SK-N-SH (cell line): ENCODE results near the gene EIF4E2. TPM values are rescaled to one million over a fixed set of nuclear protein-coding genes. Genes with fewer than 3 reads are reported as not detected.

Experiments
- CTCF ChIA-PET: fragments of 300-600, 350-600 bp; formaldehyde crosslinking; extraction: SDS; loops from one replicate; lab custom pipeline; 2021; lab: Yijun Ruan, JAX
- POLR2A ChIA-PET: fragments of 350-600 bp; sonication (Branson Sonifier 250); formaldehyde crosslinking; extraction: SDS; loops from one replicate; lab custom pipeline; 2020; ENCODE audit warnings: antibody characterized with exemption, inconsistent platforms; lab: Yijun Ruan, JAX
- DNase-seq: peaks from one replicate; pipeline ENCODE4 v3.0.0; 2012
- H2AFZ ChIP-seq: fragments of 200-600 bp; sonication (generic); 2 replicates; pipeline ENCODE4 v1.8.1; 2016; ENCODE audit warnings: antibody characterized with exemption, mild to moderate bottlenecking, low read depth
- H3F3A ChIP-seq: fragments of 200-600 bp; sonication (generic); replicated peaks from 2 replicates; pipeline ENCODE3; 2016; ENCODE audit warnings: antibody characterized with exemption, mild to moderate bottlenecking; ENCODE audit not compliant: insufficient read depth
- H3K27ac ChIP-seq, 2 experiments: fragments of 200-500 bp in 1 of 2; fragments of 200-600 bp in 1 of 2; sonication (Bioruptor generic) in 1 of 2; sonication (generic), shearing (Covaris generic) in 1 of 2; 2 replicates each; pipeline versions ENCODE4 v1.5.1 to v1.6.1; 2014 to 2016; ENCODE audit warnings: low read depth in 2 of 2, inconsistent platforms in 1 of 2, low read length in 1 of 2, mild to moderate bottlenecking in 1 of 2, mixed read lengths in 1 of 2
- H3K27me3 ChIP-seq: fragments of 200-600 bp; sonication (generic), shearing (Covaris generic); 2 replicates; pipeline ENCODE4 v1.6.1; 2016; ENCODE audit warnings: mixed run types; ENCODE audit not compliant: insufficient read depth
- H3K36me3 ChIP-seq, 2 experiments: fragments of 200-500 bp in 1 of 2; fragments of 200-600 bp in 1 of 2; sonication (Bioruptor generic) in 1 of 2; sonication (generic) in 1 of 2; replicated peaks in 1 of 2; 2 replicates each; pipeline versions ENCODE3 to v1.5.1; 2014 to 2016; ENCODE audit warnings: low read length in 1 of 2, mild to moderate bottlenecking in 1 of 2; ENCODE audit not compliant: insufficient read depth in 2 of 2, control insufficient read depth in 1 of 2
- H3K4me1 ChIP-seq, 2 experiments: fragments of 200-500 bp in 1 of 2; fragments of 200-600 bp in 1 of 2; sonication (Bioruptor generic) in 1 of 2; sonication (generic), shearing (Covaris generic) in 1 of 2; 2 replicates each; pipeline versions ENCODE4 v1.5.1 to v1.6.1; 2014 to 2016; ENCODE audit warnings: low read depth in 1 of 2, low read length in 1 of 2, mixed run types in 1 of 2; ENCODE audit not compliant: insufficient read depth in 2 of 2, control insufficient read depth in 1 of 2
- H3K4me2 ChIP-seq: fragments of 200-600 bp; sonication (generic), shearing (Covaris generic); 2 replicates; pipeline ENCODE4 v1.6.1; 2017; ENCODE audit warnings: mixed run types
- H3K4me3 ChIP-seq, 2 experiments: fragments of 200-500 bp in 1 of 2; fragments of 200-600 bp in 1 of 2; sonication (Bioruptor generic) in 1 of 2; sonication (generic), shearing (Covaris generic) in 1 of 2; 2 replicates each; pipeline versions ENCODE4 v1.5.1 to v1.8.1; 2014 to 2016; ENCODE audit warnings: low read depth in 2 of 2, inconsistent platforms in 1 of 2, low read length in 1 of 2, mild to moderate bottlenecking in 1 of 2, mixed read lengths in 1 of 2, moderate library complexity in 1 of 2
- H3K79me2 ChIP-seq: fragments of 200-600 bp; sonication (generic); 2 replicates; pipeline ENCODE4 v1.8.1; 2017; ENCODE audit warnings: mild to moderate bottlenecking; ENCODE audit not compliant: insufficient read depth
- H3K9ac ChIP-seq: fragments of 200-600 bp; sonication (generic); 2 replicates; pipeline ENCODE4 v1.6.1; 2017; ENCODE audit warnings: mixed run types
- H3K9me2 ChIP-seq: fragments of 200-600 bp; sonication (generic); 2 replicates; pipeline ENCODE4 v1.6.1; 2017; ENCODE audit warnings: mixed run types
- H3K9me3 ChIP-seq: fragments of 200-600 bp; sonication (generic); 2 replicates; pipeline ENCODE4 v1.6.1; 2017; ENCODE audit warnings: mixed run types, mild to moderate bottlenecking, moderate library complexity
- H4K20me1 ChIP-seq: fragments of 200-600 bp; sonication (generic); 2 replicates; pipeline ENCODE4 v1.6.1; 2017; ENCODE audit warnings: mild to moderate bottlenecking, mixed run types; ENCODE audit not compliant: insufficient read depth
- CHD2 ChIP-seq: fragments of 150-350 bp; IDR thresholded peaks from 2 replicates; pipeline ENCODE4 v1.6.1; 2018; ENCODE audit warnings: low read length; ENCODE audit not compliant: partially characterized antibody
- EP300 ChIP-seq, 2 experiments: IDR thresholded peaks; 2 replicates each; pipeline versions ENCODE4 v1.4.0 to v1.6.1; 2012; ENCODE audit warnings: borderline replicate concordance in 1 of 2, low read depth in 1 of 2, low read length in 1 of 2
- EZH2phosphoT487 ChIP-seq: fragments of 200-600 bp; sonication (generic); IDR thresholded peaks from 2 replicates; pipeline ENCODE4 v1.6.1; 2017; ENCODE audit warnings: low read depth, mixed run types, mild to moderate bottlenecking, antibody characterized with exemption, moderate library complexity, borderline replicate concordance
- FOXM1 ChIP-seq: IDR thresholded peaks from 2 replicates; pipeline ENCODE4 v1.4.0; 2012; ENCODE audit warnings: low read depth, mild to moderate bottlenecking
- GABPA ChIP-seq: IDR thresholded peaks from 2 replicates; pipeline ENCODE4 v1.4.0; 2012; ENCODE audit warnings: low read depth, mild to moderate bottlenecking
- JUND ChIP-seq: IDR thresholded peaks from 2 replicates; pipeline ENCODE4 v1.4.0; 2012
- MEF2A ChIP-seq: IDR thresholded peaks from 2 replicates; pipeline ENCODE4 v1.4.0; 2012; ENCODE audit warnings: low read depth, borderline replicate concordance
- MXI1 ChIP-seq: IDR thresholded peaks from 2 replicates; pipeline ENCODE4 v1.6.1; 2012; ENCODE audit warnings: mild to moderate bottlenecking, low read depth, low read length, improper control_type of control experiment
- POLR2AphosphoS5 ChIP-seq: IDR thresholded peaks from 2 replicates; pipeline ENCODE4 v1.6.1; 2012; ENCODE audit warnings: low read depth, low read length
- RFX5 ChIP-seq: IDR thresholded peaks from 2 replicates; pipeline ENCODE4 v1.6.1; 2012; ENCODE audit warnings: mild to moderate bottlenecking, improper control_type of control experiment, low read length
- RXRA ChIP-seq: IDR thresholded peaks from 2 replicates; pipeline ENCODE4 v1.4.0; 2012; ENCODE audit warnings: low read depth, mild to moderate bottlenecking, borderline replicate concordance
- SIN3A ChIP-seq: IDR thresholded peaks from 2 replicates; pipeline ENCODE4 v1.6.1; 2012; ENCODE audit warnings: low read depth, mild to moderate bottlenecking, low read length, moderate library complexity, borderline replicate concordance
- TAF1 ChIP-seq: IDR thresholded peaks from 2 replicates; pipeline ENCODE4 v1.6.1; 2012; ENCODE audit warnings: low read depth, mild to moderate bottlenecking, low read length, moderate library complexity, borderline replicate concordance
- WGBS: methylation state at CpG from one replicate; pipeline ENCODE4 v1.1.6; 2017; ENCODE audit warnings: low lambda C conversion rate; 5-methylcytosine and 5-hydroxymethylcytosine counted together
- polyA plus RNA-seq, 3 experiments: library from polyadenylated mRNA; depleted of rRNA; stranded (reverse); fragments of >200 nt; gene quantifications; 2 replicates each; pipeline ENCODE4 v1.2.3, GENCODE V29; 2012
- TF ChIP-seq, protein P1 (sequence below): fragments of 150-350 bp; IDR thresholded peaks from 2 replicates; pipeline ENCODE4 v1.6.1; 2016; ENCODE audit warnings: mild to moderate bottlenecking, low read depth, low read length
- TF ChIP-seq, protein P2 (sequence below): IDR thresholded peaks from 2 replicates; pipeline ENCODE4; 2012
- TF ChIP-seq, protein P3 (sequence below): IDR thresholded peaks from 2 replicates; pipeline ENCODE4 v1.4.0; 2012; ENCODE audit warnings: low read depth, borderline replicate concordance

The EIF4E2 gene
- polyA plus RNA-seq, 1 of the 3 experiments (the other 2 are of a cell fraction): 29.1 TPM

DNA sequence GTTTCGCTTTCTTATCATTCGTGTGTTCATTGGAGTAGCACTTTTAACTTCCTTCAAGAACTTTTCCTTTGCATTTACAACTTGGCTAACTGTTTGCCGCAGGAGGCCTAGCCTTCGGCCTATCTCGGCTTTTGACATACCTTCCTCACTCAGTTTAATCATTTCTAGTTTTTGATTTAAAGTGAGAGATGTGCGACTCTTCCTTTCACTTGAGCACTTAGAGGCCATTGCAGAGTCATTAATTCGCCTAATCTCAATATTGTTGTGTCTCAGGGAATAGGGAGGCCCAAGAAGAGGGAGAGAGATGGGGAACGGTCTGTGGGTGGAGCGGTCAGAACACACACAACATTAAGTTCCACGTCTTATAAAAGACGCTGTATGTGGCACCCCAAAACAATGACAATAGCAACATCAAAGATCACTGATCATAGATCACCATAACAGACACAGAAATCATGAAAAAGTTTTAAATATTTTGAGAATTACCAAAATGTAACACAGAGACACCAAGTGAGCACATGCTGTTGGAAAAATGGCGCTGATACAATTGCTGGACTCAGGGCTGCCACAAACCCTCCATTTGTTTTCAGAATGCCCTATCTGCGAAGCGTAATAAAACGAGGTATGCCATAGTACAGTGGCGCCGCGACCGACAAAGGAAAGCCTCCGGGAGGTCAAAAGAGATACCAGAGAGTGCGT, 685 bp upstream of the EIF4E2 start:
- peaks cover 74% of the 10 kb centered on the region for H3K79me2 ChIP-seq

DNA sequence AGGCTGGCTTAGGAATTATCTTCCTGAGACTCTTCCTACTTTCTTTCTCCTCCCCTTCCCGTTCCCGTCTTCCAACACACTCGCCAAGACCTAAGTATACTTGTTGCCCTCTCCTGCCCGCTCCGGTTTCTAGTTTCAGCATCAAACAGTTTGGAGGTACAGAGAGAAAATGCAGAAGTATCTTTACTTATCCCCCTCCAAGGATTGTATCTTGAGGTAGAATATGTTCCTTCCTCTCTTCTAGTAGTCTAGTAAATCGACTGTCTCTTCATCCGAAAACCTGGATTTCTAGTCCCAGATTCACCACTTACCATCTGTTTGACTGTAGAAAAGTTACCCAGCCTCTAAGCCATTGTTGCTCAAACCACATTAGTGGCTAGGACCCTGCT, 755 bp downstream of the EIF4E2 start:
- ChIA-PET CTCF (interaction anchor here (1.4 kb wide), 1 partner anchor 29 kb away, joined by 6 read pairs; no protein-coding TSS in a partner anchor), POLR2A (interaction anchor here (0.6 to 1.4 kb wide), 4 partner anchors 10 to 328 kb away, joined by 3 to 5 read pairs (median 3); partner anchors contain the start of gene CHRNG)
- H3K27me3 ChIP-seq: no peaks in the 10 kb centered on the region
- no peaks in the 10 kb centered on the region for H3K9me3 ChIP-seq
- peak overlapping the region; percentile 99 for H3K4me2 ChIP-seq
- peaks cover 38% of the 10 kb centered on the region for H4K20me1 ChIP-seq
- peaks cover 5 to 9% of the 10 kb centered on the region in 2 experiments; a peak in 2 of 4 replicates for H3K4me1 ChIP-seq
- H3K79me2 ChIP-seq: peaks cover 87% of the 10 kb centered on the region
- peak overlapping the region; percentile 93; the same call in 1 of the 2 replicates for H2AFZ ChIP-seq
- WGBS: 4% methylated on average over 7 of the region's 7 CpGs
- TF ChIP-seq JUND (no peak), EZH2phosphoT487 (no peak), RFX5 (no peak), POLR2AphosphoS5 (no peak), CHD2 (no peak), RXRA (no peak), MEF2A (no peak), FOXM1 (no peak), SIN3A (no peak), GABPA (no peak), EP300 (IDR thresholded peaks at IDR 0.05; ENCODE audit: borderline replicate concordance in 1 of 2, low read depth in 1 of 2, low read length in 1 of 2) (no peak), TAF1 (no peak)
- TF ChIP-seq, protein P1, sequence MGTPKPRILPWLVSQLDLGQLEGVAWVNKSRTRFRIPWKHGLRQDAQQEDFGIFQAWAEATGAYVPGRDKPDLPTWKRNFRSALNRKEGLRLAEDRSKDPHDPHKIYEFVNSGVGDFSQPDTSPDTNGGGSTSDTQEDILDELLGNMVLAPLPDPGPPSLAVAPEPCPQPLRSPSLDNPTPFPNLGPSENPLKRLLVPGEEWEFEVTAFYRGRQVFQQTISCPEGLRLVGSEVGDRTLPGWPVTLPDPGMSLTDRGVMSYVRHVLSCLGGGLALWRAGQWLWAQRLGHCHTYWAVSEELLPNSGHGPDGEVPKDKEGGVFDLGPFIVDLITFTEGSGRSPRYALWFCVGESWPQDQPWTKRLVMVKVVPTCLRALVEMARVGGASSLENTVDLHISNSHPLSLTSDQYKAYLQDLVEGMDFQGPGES: no peak
- TF ChIP-seq, protein P2, sequence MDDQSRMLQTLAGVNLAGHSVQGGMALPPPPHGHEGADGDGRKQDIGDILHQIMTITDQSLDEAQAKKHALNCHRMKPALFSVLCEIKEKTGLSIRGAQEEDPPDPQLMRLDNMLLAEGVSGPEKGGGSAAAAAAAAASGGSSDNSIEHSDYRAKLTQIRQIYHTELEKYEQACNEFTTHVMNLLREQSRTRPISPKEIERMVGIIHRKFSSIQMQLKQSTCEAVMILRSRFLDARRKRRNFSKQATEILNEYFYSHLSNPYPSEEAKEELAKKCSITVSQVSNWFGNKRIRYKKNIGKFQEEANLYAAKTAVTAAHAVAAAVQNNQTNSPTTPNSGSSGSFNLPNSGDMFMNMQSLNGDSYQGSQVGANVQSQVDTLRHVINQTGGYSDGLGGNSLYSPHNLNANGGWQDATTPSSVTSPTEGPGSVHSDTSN: no peak
- TF ChIP-seq, protein P3, sequence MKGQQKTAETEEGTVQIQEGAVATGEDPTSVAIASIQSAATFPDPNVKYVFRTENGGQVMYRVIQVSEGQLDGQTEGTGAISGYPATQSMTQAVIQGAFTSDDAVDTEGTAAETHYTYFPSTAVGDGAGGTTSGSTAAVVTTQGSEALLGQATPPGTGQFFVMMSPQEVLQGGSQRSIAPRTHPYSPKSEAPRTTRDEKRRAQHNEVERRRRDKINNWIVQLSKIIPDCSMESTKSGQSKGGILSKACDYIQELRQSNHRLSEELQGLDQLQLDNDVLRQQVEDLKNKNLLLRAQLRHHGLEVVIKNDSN: no peak
- H3K4me3 ChIP-seq: peak overlapping the region; percentile 84 to 91
- no peak for DNase-seq
- H3F3A ChIP-seq: no peaks in the 10 kb centered on the region
- no peaks in the 10 kb centered on the region for H3K9me2 ChIP-seq
- H3K9ac ChIP-seq: peak overlapping the region; percentile 98
- H3K36me3 ChIP-seq: peaks cover 30 to 39% of the 10 kb centered on the region in 2 experiments
- H3K27ac ChIP-seq: peak overlapping the region; percentile 96

More for the DNA sequence above, 685 bp upstream of the EIF4E2 start:
- Histone ChIP-seq H3K9ac (peak overlapping the region; percentile 98), H3K36me3 (peaks cover 25 to 27% of the 10 kb centered on the region in 2 experiments), H3F3A (no peaks in the 10 kb centered on the region), H3K4me2 (peak overlapping the region; percentile 99), H3K9me3 (no peaks in the 10 kb centered on the region), H3K4me1 (peaks cover 5 to 9% of the 10 kb centered on the region in 2 experiments; a peak in 2 of 4 replicates)
- no peak for DNase-seq
- POLR2A ChIA-PET: interaction anchor here (1.0 to 1.4 kb wide), 3 partner anchors 11 to 76 kb away, joined by 3 to 5 read pairs (median 4); partner anchors contain the start of gene CHRNG
- peak; percentile 4; the same call in 1 of the 2 replicates for TF ChIP-seq MXI1
- TF ChIP-seq, protein P3: no peak
- TF ChIP-seq, all 33 proteins: peak for 1
- peak overlapping the region; percentile 93 for H2AFZ ChIP-seq
- CTCF ChIA-PET: interaction anchor here (1.4 kb wide), 1 partner anchor 27 kb away, joined by 6 read pairs; no protein-coding TSS in a partner anchor
- peaks cover 25% of the 10 kb centered on the region for H4K20me1 ChIP-seq
- WGBS: 34% methylated on average over 21 of the region's 21 CpGs
- no peaks in the 10 kb centered on the region for H3K9me2 ChIP-seq
- no peaks in the 10 kb centered on the region for H3K27me3 ChIP-seq
- peak overlapping the region; percentile 96 for H3K27ac ChIP-seq
- H3K4me3 ChIP-seq: peak overlapping the region; percentile 84 to 91
